Smooth muscle cell (in vitro differentiated cells): ENCODE results near the gene PIK3R1. TPM values are rescaled to one million over a fixed set of nuclear protein-coding genes. Genes with fewer than 3 reads are reported as not detected.

Source experiments
- DNase-seq: peaks from one replicate; lab custom pipeline; 2025; ENCODE audit not compliant: unreplicated experiment; lab: John Stamatoyannopoulos, UW
- H2AFZ ChIP-seq: fragments of 200-600 bp; sonication (generic); 2 replicates; pipeline ENCODE4 v1.6.0; 2016; ENCODE audit warnings: antibody characterized with exemption, low read depth, mild to moderate bottlenecking
- H3F3A ChIP-seq: fragments of 200-600 bp; sonication (generic); 2 replicates; pipeline ENCODE4 v1.6.0; 2017; ENCODE audit warnings: antibody characterized with exemption, low read depth
- H3K27ac ChIP-seq: fragments of 200-600 bp; sonication (generic); 2 replicates; pipeline ENCODE4 v1.5.1; 2016; ENCODE audit warnings: low read depth, mild to moderate bottlenecking
- H3K27me3 ChIP-seq: fragments of 200-600 bp; sonication (generic); 2 replicates; pipeline ENCODE4 v1.6.1; 2016; ENCODE audit warnings: low read depth, mild to moderate bottlenecking
- H3K36me3 ChIP-seq: fragments of 200-600 bp; sonication (generic); 2 replicates; pipeline ENCODE4 v1.5.1; 2016; ENCODE audit warnings: low read depth
- H3K4me1 ChIP-seq: fragments of 200-600 bp; sonication (generic); 2 replicates; pipeline ENCODE4 v1.5.1; 2016; ENCODE audit warnings: low read depth
- H3K4me2 ChIP-seq: fragments of 200-600 bp; sonication (generic); 2 replicates; pipeline ENCODE4 v1.6.0; 2016; ENCODE audit warnings: mild to moderate bottlenecking
- H3K4me3 ChIP-seq: fragments of 200-600 bp; sonication (generic); 2 replicates; pipeline ENCODE4 v1.5.1; 2016; ENCODE audit warnings: mild to moderate bottlenecking
- H3K79me2 ChIP-seq: fragments of 200-600 bp; sonication (generic); 2 replicates; pipeline ENCODE4 v1.6.0; 2016; ENCODE audit warnings: low read depth, mild to moderate bottlenecking
- H3K9ac ChIP-seq: fragments of 200-600 bp; sonication (generic); 2 replicates; pipeline ENCODE4 v1.6.0; 2016; ENCODE audit warnings: low read depth
- H3K9me3 ChIP-seq: fragments of 200-600 bp; sonication (generic); replicated peaks from 2 replicates; pipeline ENCODE4 v1.5.1; 2016; ENCODE audit warnings: low read depth
- H4K20me1 ChIP-seq: fragments of 200-600 bp; sonication (generic); 2 replicates; pipeline ENCODE4 v1.6.0; 2016; ENCODE audit warnings: low read depth
- WGBS: methylation state at CpG from one replicate; pipeline ENCODE4 v1.1.7; 2016; ENCODE audit warnings: low lambda C conversion rate; 5-methylcytosine and 5-hydroxymethylcytosine counted together
- polyA plus RNA-seq: library from polyadenylated mRNA; unstranded; fragments of >200 nt; fragmentation: Nextera tagmentation; extraction: Ambion mirVana; gene quantifications from 2 replicates; pipeline ENCODE4 v1.2.1, GENCODE V29; 2016
- total RNA-seq: library from RNA; depleted of rRNA; stranded (reverse); fragments of >200 nt; gene quantifications from 2 replicates; pipeline ENCODE4 v1.2.3, GENCODE V29; 2014
- TF ChIP-seq, protein P1 (sequence below): fragments of 200-600 bp; sonication (generic); IDR thresholded peaks from 2 replicates; pipeline ENCODE4 v1.5.1; 2017; ENCODE audit warnings: borderline replicate concordance, mild to moderate bottlenecking, antibody characterized with exemption; ENCODE audit not compliant: insufficient read depth, poor library complexity, severe bottlenecking

PIK3R1 gene
- total and polyA plus RNA-seq, 2 experiments from 2014 or later, result 5.3 to 63.6 TPM

DNA sequence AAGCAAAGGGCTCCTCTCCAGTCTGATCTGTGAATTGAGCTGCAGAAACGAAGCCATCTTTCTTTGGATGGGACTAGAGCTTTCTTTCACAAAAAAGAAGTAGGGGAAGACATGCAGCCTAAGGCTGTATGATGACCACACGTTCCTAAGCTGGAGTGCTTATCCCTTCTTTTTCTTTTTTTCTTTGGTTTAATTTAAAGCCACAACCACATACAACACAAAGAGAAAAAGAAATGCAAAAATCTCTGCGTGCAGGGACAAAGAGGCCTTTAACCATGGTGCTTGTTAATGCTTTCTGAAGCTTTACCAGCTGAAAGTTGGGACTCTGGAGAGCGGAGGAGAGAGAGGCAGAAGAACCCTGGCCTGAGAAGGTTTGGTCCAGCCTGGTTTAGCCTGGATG is 82.1 kb downstream of the PIK3R1 start:
- H3K36me3 ChIP-seq, result peaks cover 24% of the 10 kb centered on the region
- WGBS, result 95% methylated on average over 4 of the region's 4 CpGs

DNA sequence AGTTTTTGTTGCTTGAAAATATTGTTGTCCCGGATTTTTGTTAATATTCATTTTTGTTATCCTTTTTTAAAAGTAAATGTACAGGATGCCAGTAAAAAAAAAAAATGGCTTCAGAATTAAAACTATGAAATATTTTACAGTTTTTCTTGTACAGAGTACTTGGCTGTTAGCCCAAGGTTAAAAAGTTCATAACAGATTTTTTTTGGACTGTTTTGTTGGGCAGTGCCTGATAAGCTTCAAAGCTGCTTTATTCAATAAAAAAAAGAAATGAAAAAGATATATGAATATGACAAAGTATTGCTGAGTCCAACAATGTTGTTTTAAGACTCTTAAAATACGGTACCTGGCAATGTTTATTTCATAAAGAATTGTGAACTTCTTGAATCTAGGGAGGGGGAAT is 82.9 kb downstream of the PIK3R1 start:
- no peak overlapping the region for H3K4me3 ChIP-seq
- peaks cover 16% of the 10 kb centered on the region for H3K36me3 ChIP-seq
- no peaks in the 10 kb centered on the region for H3F3A ChIP-seq
- 98% methylated on average over 2 of the region's 2 CpGs for WGBS
- no peak overlapping the region for H2AFZ ChIP-seq
- H3K27me3 ChIP-seq, result no peaks in the 10 kb centered on the region
- H4K20me1 ChIP-seq, result no peaks in the 10 kb centered on the region
- no peak for DNase-seq
- no peaks in the 10 kb centered on the region for H3K4me1 ChIP-seq
- TF ChIP-seq, protein P1, sequence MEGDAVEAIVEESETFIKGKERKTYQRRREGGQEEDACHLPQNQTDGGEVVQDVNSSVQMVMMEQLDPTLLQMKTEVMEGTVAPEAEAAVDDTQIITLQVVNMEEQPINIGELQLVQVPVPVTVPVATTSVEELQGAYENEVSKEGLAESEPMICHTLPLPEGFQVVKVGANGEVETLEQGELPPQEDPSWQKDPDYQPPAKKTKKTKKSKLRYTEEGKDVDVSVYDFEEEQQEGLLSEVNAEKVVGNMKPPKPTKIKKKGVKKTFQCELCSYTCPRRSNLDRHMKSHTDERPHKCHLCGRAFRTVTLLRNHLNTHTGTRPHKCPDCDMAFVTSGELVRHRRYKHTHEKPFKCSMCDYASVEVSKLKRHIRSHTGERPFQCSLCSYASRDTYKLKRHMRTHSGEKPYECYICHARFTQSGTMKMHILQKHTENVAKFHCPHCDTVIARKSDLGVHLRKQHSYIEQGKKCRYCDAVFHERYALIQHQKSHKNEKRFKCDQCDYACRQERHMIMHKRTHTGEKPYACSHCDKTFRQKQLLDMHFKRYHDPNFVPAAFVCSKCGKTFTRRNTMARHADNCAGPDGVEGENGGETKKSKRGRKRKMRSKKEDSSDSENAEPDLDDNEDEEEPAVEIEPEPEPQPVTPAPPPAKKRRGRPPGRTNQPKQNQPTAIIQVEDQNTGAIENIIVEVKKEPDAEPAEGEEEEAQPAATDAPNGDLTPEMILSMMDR, result no peak
- H3K27ac ChIP-seq, result no peak overlapping the region
- H3K9ac ChIP-seq, result no peak overlapping the region
- H3K4me2 ChIP-seq, result no peak overlapping the region
- H3K9me3 ChIP-seq, result no peaks in the 10 kb centered on the region
- no peaks in the 10 kb centered on the region for H3K79me2 ChIP-seq

More for the DNA sequence above, 82.1 kb downstream of the PIK3R1 start:
- no peak overlapping the region for H3K4me3 ChIP-seq
- no peak overlapping the region for H3K9ac ChIP-seq
- no peaks in the 10 kb centered on the region for H3F3A ChIP-seq
- H3K79me2 ChIP-seq, result no peaks in the 10 kb centered on the region
- H3K4me2 ChIP-seq, result no peak overlapping the region
- H3K9me3 ChIP-seq, result no peaks in the 10 kb centered on the region
- DNase-seq, result no peak
- H3K4me1 ChIP-seq, result no peaks in the 10 kb centered on the region
- no peak overlapping the region for H2AFZ ChIP-seq
- TF ChIP-seq, protein P1, result no peak
- no peak overlapping the region for H3K27ac ChIP-seq
- no peaks in the 10 kb centered on the region for H4K20me1 ChIP-seq
- H3K27me3 ChIP-seq, result no peaks in the 10 kb centered on the region

DNA sequence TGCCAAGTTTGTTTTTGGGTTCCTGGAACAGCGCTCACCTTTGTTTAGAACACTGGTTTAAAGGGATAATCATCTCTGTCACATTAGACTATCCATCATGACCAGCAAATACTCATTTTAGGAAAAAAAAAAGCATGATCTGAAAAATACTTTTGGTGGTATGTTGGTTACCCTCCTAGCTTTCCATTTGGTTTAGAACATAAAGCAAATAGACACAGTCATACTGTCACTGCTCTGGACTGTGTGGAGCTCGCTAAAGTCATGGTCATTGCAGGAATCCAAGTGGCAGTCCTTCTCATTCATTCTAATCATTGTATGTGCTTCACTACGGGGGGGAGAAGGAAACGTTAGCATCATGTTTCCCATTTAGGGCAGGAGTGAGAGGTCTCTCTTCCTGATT is 83.5 kb downstream of the PIK3R1 start:
- WGBS, result 83% methylated on average over 4 of the region's 4 CpGs
- Histone ChIP-seq H3K4me2 (no peak overlapping the region), H2AFZ (no peak overlapping the region), H3K27ac (no peak overlapping the region), H3F3A (no peaks in the 10 kb centered on the region), H3K9ac (no peak overlapping the region), H3K27me3 (no peaks in the 10 kb centered on the region), H3K4me3 (no peak overlapping the region), H4K20me1 (no peaks in the 10 kb centered on the region), H3K36me3 (peaks cover 10% of the 10 kb centered on the region), H3K4me1 (no peaks in the 10 kb centered on the region), H3K9me3 (no peaks in the 10 kb centered on the region), H3K79me2 (no peaks in the 10 kb centered on the region)
- TF ChIP-seq, protein P1, result no peak
- DNase-seq, result no peak

DNA sequence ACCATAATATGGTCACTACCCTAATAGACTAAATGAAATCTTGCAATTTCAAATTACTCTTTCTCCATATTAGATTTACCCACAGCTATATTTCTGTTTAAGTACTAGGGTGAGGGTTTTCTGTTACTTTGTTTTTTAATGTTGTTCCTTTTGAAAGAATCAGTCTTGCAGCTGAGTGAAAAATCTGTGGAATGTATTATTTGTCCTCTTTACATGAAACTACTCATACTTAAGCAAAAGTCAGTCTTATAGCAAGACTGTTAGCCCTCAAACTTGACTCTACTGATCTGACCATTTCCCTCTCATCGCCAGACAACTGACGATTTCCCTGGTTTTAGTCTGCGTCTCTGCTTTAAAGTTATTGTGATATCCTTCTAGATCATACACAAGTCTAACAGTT is 84.0 kb downstream of the PIK3R1 start:
- Histone ChIP-seq H3K4me3 (no peak overlapping the region), H3K9me3 (no peaks in the 10 kb centered on the region), H3K36me3 (peaks cover 10% of the 10 kb centered on the region), H2AFZ (no peak overlapping the region), H3K9ac (no peak overlapping the region), H3K4me2 (no peak overlapping the region), H3K4me1 (no peaks in the 10 kb centered on the region), H3K27ac (no peak overlapping the region), H3K27me3 (no peaks in the 10 kb centered on the region), H4K20me1 (no peaks in the 10 kb centered on the region), H3K79me2 (no peaks in the 10 kb centered on the region), H3F3A (no peaks in the 10 kb centered on the region)
- no peak for DNase-seq
- TF ChIP-seq, protein P1, result no peak
- WGBS, result 95% methylated on average over 3 of the region's 3 CpGs
